ENCODE data around the gene RBM8A. TPM values are rescaled to one million over a fixed set of nuclear protein-coding genes. Genes with fewer than 3 reads are reported as not detected.

RBM8A gene
- total and polyA plus RNA-seq, 8 donors: 90.2 to 197 (median 182) TPM

- no peak for TF ChIP-seq CTCF (IDR thresholded peaks at IDR 0.05)
- Histone ChIP-seq H3K9me3 (no peaks in the 10 kb centered on the region), H3K27me3 (peaks cover 0 to 15% of the 10 kb centered on the region in 2 donors), H3K27ac (peak overlapping the region; percentile 65 to 79), H3K4me1 (peaks cover 0 to 18% of the 10 kb centered on the region in 2 donors), H3K4me3 (peak overlapping the region; percentile 28 to 37), H3K36me3 (no peaks in the 10 kb centered on the region)
- intact Hi-C loops (cut with DNase I): no loop called here
- DNase-seq: peak; percentile 56 to 88 (median 72)
- ATAC-seq: peak; percentile 80
Observed at GRCh38 chr1:145871994-145872924, 55.0 kb downstream of the RBM8A start.

Other genes starting within 250 kb of the RBM8A start
- gene PDZK1, start 220.1 kb downstream of the RBM8A start, total RNA-seq: under 1 TPM; 0.18 to 0.29 TPM
- 1 to 10 TPM; 1.8 to 3.0 (median 2.1) TPM for gene PDZK1, start 220.1 kb downstream of the RBM8A start, polyA plus RNA-seq (ENCODE audit: insufficient read length in 6 of 6)
- 1 to 10 TPM in 1 of 2 donors, under 1 TPM in 1; 0.42 to 2.0 TPM for gene CD160, start 208.0 kb downstream of the RBM8A start, total RNA-seq
- gene CD160, start 208.0 kb downstream of the RBM8A start, polyA plus RNA-seq (ENCODE audit: insufficient read length in 6 of 6): 1 to 10 TPM; 2.2 to 3.2 (median 2.7) TPM
- 10 to 100 TPM; 11.8 to 14.7 TPM for gene RNF115, start 103.4 kb downstream of the RBM8A start, total RNA-seq
- gene RNF115, start 103.4 kb downstream of the RBM8A start, polyA plus RNA-seq (ENCODE audit: insufficient read length in 6 of 6): 10 to 100 TPM; 17.2 to 20.4 (median 18.2) TPM
- 10 to 100 TPM; 20.1 to 27.4 TPM for gene POLR3C, start 103.3 kb downstream of the RBM8A start, total RNA-seq
- gene POLR3C, start 103.3 kb downstream of the RBM8A start, polyA plus RNA-seq (ENCODE audit: insufficient read length in 6 of 6): 10 to 100 TPM; 32.3 to 40.6 (median 36.8) TPM
- 1 to 10 TPM; 2.7 to 4.5 TPM for gene NUDT17, start 81.9 kb downstream of the RBM8A start, total RNA-seq
- 10 to 100 TPM in 4 of 6 donors, 1 to 10 TPM in 2; 8.5 to 12.7 (median 10.5) TPM for gene NUDT17, start 81.9 kb downstream of the RBM8A start, polyA plus RNA-seq (ENCODE audit: insufficient read length in 6 of 6)
- gene PIAS3, start 68.4 kb downstream of the RBM8A start, total RNA-seq: 10 to 100 TPM; 35.8 to 42.6 TPM
- gene PIAS3, start 68.4 kb downstream of the RBM8A start, polyA plus RNA-seq (ENCODE audit: insufficient read length in 6 of 6): 10 to 100 TPM; 67.2 to 98.0 (median 74.3) TPM
- gene ANKRD35, start 41.6 kb downstream of the RBM8A start, total RNA-seq: 1 to 10 TPM; 1.4 to 3.4 TPM
- 1 to 10 TPM; 3.7 to 4.8 (median 4.2) TPM for gene ANKRD35, start 41.6 kb downstream of the RBM8A start, polyA plus RNA-seq (ENCODE audit: insufficient read length in 6 of 6)
- 10 to 100 TPM in 1 of 2 donors, 1 to 10 TPM in 1; 5.8 to 12.5 TPM for gene ITGA10, start 17.4 kb downstream of the RBM8A start, total RNA-seq
- 1 to 10 TPM; 2.7 to 5.0 (median 3.5) TPM for gene ITGA10, start 17.4 kb downstream of the RBM8A start, polyA plus RNA-seq (ENCODE audit: insufficient read length in 6 of 6)
- gene PEX11B, start 8.8 kb downstream of the RBM8A start, total RNA-seq: 10 to 100 TPM; 31.9 to 32.4 TPM
- 10 to 100 TPM; 43.3 to 53.1 (median 45.3) TPM for gene PEX11B, start 8.8 kb downstream of the RBM8A start, polyA plus RNA-seq (ENCODE audit: insufficient read length in 6 of 6)
- gene LIX1L, start 30.5 kb upstream of the RBM8A start, total RNA-seq: 10 to 100 TPM; 28.9 to 32.0 TPM
- 10 to 100 TPM; 36.7 to 45.7 (median 44.1) TPM for gene LIX1L, start 30.5 kb upstream of the RBM8A start, polyA plus RNA-seq (ENCODE audit: insufficient read length in 6 of 6)
- gene ANKRD34A, start 37.1 kb upstream of the RBM8A start, total RNA-seq: 1 to 10 TPM in 1 of 2 donors, under 1 TPM in 1; 0.82 to 1.2 TPM
- gene ANKRD34A, start 37.1 kb upstream of the RBM8A start, polyA plus RNA-seq (ENCODE audit: insufficient read length in 6 of 6): 1 to 10 TPM in 3 of 6 donors, under 1 TPM in 3; 0.73 to 1.3 (median 0.91) TPM
- gene POLR3GL, start 37.2 kb upstream of the RBM8A start, total RNA-seq: 10 to 100 TPM; 19.6 to 20.8 TPM
- 10 to 100 TPM; 43.1 to 50.2 (median 44.6) TPM for gene POLR3GL, start 37.2 kb upstream of the RBM8A start, polyA plus RNA-seq (ENCODE audit: insufficient read length in 6 of 6)
- 100 to 1,000 TPM; 380 to 422 TPM for gene TXNIP, start 69.1 kb upstream of the RBM8A start, total RNA-seq
- 100 to 1,000 TPM; 280 to 539 (median 353) TPM for gene TXNIP, start 69.1 kb upstream of the RBM8A start, polyA plus RNA-seq (ENCODE audit: insufficient read length in 6 of 6)
- gene HJV, start 94.3 kb upstream of the RBM8A start, total RNA-seq: not detected
- under 1 TPM in 3 of 6 donors, not detected in 3; 0.07 to 0.27 (median 0.10) TPM for gene HJV, start 94.3 kb upstream of the RBM8A start, polyA plus RNA-seq (ENCODE audit: insufficient read length in 6 of 6)
- 1 to 10 TPM; 3.7 to 3.9 TPM for gene NBPF10, start 217.3 kb upstream of the RBM8A start, total RNA-seq
- gene NBPF10, start 217.3 kb upstream of the RBM8A start, polyA plus RNA-seq (ENCODE audit: insufficient read length in 6 of 6): 1 to 10 TPM; 1.5 to 2.5 (median 2.2) TPM